PC-3 (cell line): Measurements from ENCODE around the gene GOLGA8M. TPM values are rescaled to one million over a fixed set of nuclear protein-coding genes. Genes with fewer than 3 reads are reported as not detected.
"Not testable (repeated sequence)": the region's sequence is repeated elsewhere in the genome, so short reads cannot be mapped to it uniquely, and the experiment has no call there.

Experiments
- ATAC-seq: fragments of 200-7000 bp; cut with Tn5 transposase; 2 replicates; pipeline ENCODE4 v1.9.1; 2020; ENCODE audit warnings: mild to moderate bottlenecking, moderate library complexity
- BruUV-seq: library from RNA; stranded (reverse); fragments of 400-500 nt; replicated peaks from 2 replicates; lab custom pipeline; 2021; lab: Mats Ljungman, UMichigan
- CTCF ChIA-PET: fragments of 300-600 bp; sonication (Branson Sonifier 250); formaldehyde crosslinking; loops from one replicate; lab custom pipeline; 2022; ENCODE audit warnings: antibody characterized with exemption; lab: Charles Lee
- POLR2A ChIA-PET: fragments of 300-600 bp; sonication (Branson Sonifier 250); formaldehyde crosslinking; loops from one replicate; lab custom pipeline; 2022; ENCODE audit warnings: antibody characterized with exemption; ENCODE audit not compliant: unreplicated experiment; lab: Charles Lee
- DNase-seq: peaks from one replicate; pipeline ENCODE4 v3.0.0-alpha.2; 2015
- H2AFZ ChIP-seq: fragments of 300-600 bp; sonication (generic); 2 replicates; pipeline ENCODE4 v1.6.0; 2016; ENCODE audit warnings: antibody characterized with exemption, low read length
- H3F3A ChIP-seq: fragments of 300-600 bp; sonication (generic); one replicate; pipeline ENCODE4 v1.6.0; 2017; ENCODE audit warnings: antibody characterized with exemption, low read length, control low read depth, mild to moderate bottlenecking; ENCODE audit not compliant: unreplicated experiment
- H3K27ac ChIP-seq: fragments of 300-600 bp; sonication (generic); 2 replicates; pipeline ENCODE4 v1.5.1; 2016; ENCODE audit warnings: mild to moderate bottlenecking, low read length
- H3K27me3 ChIP-seq: fragments of 300-600 bp; sonication (generic); 2 replicates; pipeline ENCODE4 v1.6.1; 2016; ENCODE audit warnings: low read length, mixed read lengths
- H3K36me3 ChIP-seq: fragments of 300-600 bp; sonication (generic); 2 replicates; pipeline ENCODE4 v1.6.1; 2016; ENCODE audit warnings: low read depth, mixed run types, low read length, mixed read lengths
- H3K4me1 ChIP-seq: fragments of 300-600 bp; sonication (generic); 2 replicates; pipeline ENCODE4 v1.5.1; 2016; ENCODE audit warnings: low read length; ENCODE audit not compliant: insufficient read depth
- H3K4me2 ChIP-seq: fragments of 300-600 bp; sonication (generic); 2 replicates; pipeline ENCODE4 v1.6.0; 2016; ENCODE audit warnings: low read length
- H3K4me3 ChIP-seq: fragments of 300-600 bp; sonication (generic); 2 replicates; pipeline ENCODE4 v1.5.1; 2016; ENCODE audit warnings: mild to moderate bottlenecking, low read length, mixed read lengths
- H3K79me2 ChIP-seq: fragments of 300-600 bp; sonication (generic); 2 replicates; pipeline ENCODE4 v1.6.1; 2017; ENCODE audit warnings: low read length, mixed read lengths
- H3K9ac ChIP-seq: fragments of 300-600 bp; sonication (generic); 2 replicates; pipeline ENCODE4 v1.6.0; 2016; ENCODE audit warnings: mild to moderate bottlenecking, low read length
- H3K9me2 ChIP-seq: fragments of 300-600 bp; sonication (generic); replicated peaks from 2 replicates; pipeline ENCODE4 v1.6.1; 2016; ENCODE audit warnings: mixed run types, low read length, mixed read lengths
- H3K9me3 ChIP-seq: fragments of 300-600 bp; sonication (generic); 2 replicates; pipeline ENCODE4 v1.6.1; 2016; ENCODE audit warnings: low read length, mixed read lengths
- H4K20me1 ChIP-seq: fragments of 300-600 bp; sonication (generic); 2 replicates; pipeline ENCODE4 v1.6.1; 2016; ENCODE audit warnings: low read length, mixed read lengths
- intact Hi-C: fragments of 100-400 bp; cut with micrococcal nuclease; formaldehyde crosslinking; loops from 2 replicates; pipeline ENCODE4 v1.9.0; 2023
- total RNA-seq: library from RNA; depleted of rRNA; stranded (reverse); fragments of >200 nt; gene quantifications from 2 replicates; pipeline ENCODE4 v1.2.3, GENCODE V29; 2014

GOLGA8M gene
- total RNA-seq, 1 experiment from 2014 or later: 0.51 TPM

DNA sequence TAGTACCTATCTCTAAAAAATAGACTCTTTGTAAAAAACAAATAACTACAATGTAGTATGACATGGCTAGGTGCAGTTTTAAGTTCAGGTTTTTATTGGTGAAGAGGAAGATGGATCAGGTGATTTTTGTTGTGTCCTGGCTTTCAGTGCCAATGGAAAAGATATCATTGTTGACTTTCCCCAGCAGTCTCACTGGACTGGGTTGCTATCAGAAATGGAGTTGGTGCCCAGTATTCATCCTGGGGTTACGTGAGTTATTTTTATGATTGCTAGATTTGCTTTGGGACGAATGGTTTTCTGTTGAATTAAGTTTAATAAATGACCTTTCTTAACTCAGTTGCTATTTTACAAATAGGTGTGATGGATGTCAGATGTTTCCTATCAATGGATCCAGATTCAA, 38.7 kb downstream of the GOLGA8M start:
- H3K27ac ChIP-seq, POLR2A ChIA-PET, H3K9me3 ChIP-seq, H3K27me3 ChIP-seq, H3K36me3 ChIP-seq, H3K79me2 ChIP-seq, DNase-seq, H4K20me1 ChIP-seq, H3K9me2 ChIP-seq, H3F3A ChIP-seq, H2AFZ ChIP-seq, CTCF ChIA-PET, H3K4me3 ChIP-seq, ATAC-seq, H3K4me1 ChIP-seq, H3K9ac ChIP-seq, intact Hi-C loops, H3K4me2 ChIP-seq, BruUV-seq: not testable (repeated sequence)

DNA sequence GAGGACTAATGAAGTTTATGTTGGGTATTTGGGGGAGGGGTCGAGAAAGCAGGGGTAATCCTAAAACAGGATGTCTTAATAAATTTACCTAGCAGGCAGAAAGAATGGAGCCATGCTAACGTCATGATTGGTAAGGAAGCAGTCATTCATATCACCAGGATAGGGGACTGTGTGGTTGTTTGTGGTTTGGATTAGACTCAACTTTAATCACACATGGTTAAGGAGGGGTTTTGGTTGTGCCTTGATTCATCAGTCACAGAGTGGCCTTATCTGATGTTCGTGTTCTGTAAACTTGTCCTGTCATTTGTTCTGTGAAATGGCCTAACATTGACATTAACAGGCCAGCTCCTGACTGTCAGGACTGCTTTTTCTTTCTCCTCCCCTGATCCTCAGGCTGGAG, 40.1 kb downstream of the GOLGA8M start:
- H3K9me3 ChIP-seq, H3K27ac ChIP-seq, CTCF ChIA-PET, POLR2A ChIA-PET, H3K36me3 ChIP-seq, H3K4me1 ChIP-seq, DNase-seq, H3K79me2 ChIP-seq, H3F3A ChIP-seq, H2AFZ ChIP-seq, H3K9ac ChIP-seq, intact Hi-C loops, H3K4me3 ChIP-seq, BruUV-seq, H3K9me2 ChIP-seq, H3K27me3 ChIP-seq, H3K4me2 ChIP-seq, H4K20me1 ChIP-seq: not testable (repeated sequence)
- peak; percentile 46; the same call in 1 of the 2 replicates for ATAC-seq

DNA sequence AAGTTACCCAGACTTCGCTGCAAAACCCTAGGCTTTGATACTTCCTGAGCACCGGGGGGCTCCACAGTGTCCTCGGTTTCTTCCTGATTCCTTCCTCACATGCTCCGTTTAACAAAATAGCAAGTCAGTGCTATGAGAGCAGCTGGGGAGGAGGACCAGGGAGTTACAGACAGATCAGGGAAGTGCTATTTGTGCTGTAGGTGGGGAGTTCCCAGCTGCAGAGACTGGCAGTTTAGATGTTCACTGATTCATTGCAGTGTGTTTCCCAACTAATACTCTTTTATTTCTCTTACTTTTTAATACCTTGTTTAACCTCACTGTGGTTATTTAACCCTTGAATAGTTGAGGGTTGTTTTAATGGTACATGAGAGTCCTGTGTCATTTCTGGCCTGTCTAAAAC, 45.8 kb downstream of the GOLGA8M start:
- H3K79me2 ChIP-seq, BruUV-seq, H3K36me3 ChIP-seq, H3K4me3 ChIP-seq, POLR2A ChIA-PET, CTCF ChIA-PET, H3K27ac ChIP-seq, H3K9me2 ChIP-seq, H3F3A ChIP-seq, H3K27me3 ChIP-seq, intact Hi-C loops, DNase-seq, H3K9ac ChIP-seq, H3K4me2 ChIP-seq, H2AFZ ChIP-seq, H4K20me1 ChIP-seq, ATAC-seq, H3K4me1 ChIP-seq, H3K9me3 ChIP-seq: not testable (repeated sequence)

DNA sequence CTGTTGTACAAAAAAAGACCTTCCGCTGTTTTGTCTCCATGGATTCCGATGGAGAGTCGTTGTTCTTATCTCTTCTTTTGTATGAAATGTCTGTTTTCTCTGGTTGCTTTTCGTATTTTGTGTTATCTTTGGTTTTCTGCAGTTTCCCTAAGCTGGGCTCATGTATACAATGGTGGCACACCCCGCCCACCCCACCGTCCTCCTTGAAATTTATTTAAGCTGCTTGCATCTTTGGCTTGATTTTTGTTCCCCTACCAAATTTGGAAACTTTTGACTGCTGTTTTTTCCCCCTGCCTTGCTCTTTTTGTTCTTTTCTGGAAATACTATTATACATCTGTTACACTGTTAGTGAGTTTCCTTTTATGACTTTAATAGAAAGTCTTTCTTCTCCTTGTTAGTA, 47.6 kb downstream of the GOLGA8M start:
- H3K9me2 ChIP-seq, H3K36me3 ChIP-seq, DNase-seq, H3K9me3 ChIP-seq, H3K4me3 ChIP-seq, H3F3A ChIP-seq, H3K4me1 ChIP-seq, H3K4me2 ChIP-seq, H2AFZ ChIP-seq, H3K27ac ChIP-seq, ATAC-seq, H3K79me2 ChIP-seq, POLR2A ChIA-PET, H3K27me3 ChIP-seq, BruUV-seq, H3K9ac ChIP-seq, intact Hi-C loops, H4K20me1 ChIP-seq, CTCF ChIA-PET: not testable (repeated sequence)

DNA sequence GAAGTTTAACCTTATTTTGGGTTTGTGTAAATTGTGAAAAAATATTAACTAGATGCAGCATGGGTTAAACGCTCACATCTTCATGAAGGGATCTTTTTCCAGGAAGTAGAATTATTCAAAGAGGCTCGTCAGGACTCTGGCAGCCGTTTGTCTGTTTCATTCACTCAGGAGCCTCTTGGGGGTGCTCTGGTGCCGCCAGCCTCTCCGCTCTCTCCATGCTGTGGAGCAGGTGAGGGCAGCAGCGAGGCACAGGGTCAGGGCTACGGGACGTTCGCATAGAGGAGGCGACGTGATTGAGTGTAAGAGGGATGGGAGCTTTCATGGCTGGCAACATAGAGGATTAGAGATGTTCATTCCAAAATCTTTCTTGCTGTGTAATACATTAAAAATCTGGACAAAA, 48.5 kb downstream of the GOLGA8M start:
- CTCF ChIA-PET, H3K79me2 ChIP-seq, H3K4me2 ChIP-seq, H3K4me1 ChIP-seq, BruUV-seq, H3K4me3 ChIP-seq, H3K9me2 ChIP-seq, DNase-seq, H3K9ac ChIP-seq, POLR2A ChIA-PET, H3F3A ChIP-seq, H2AFZ ChIP-seq, H4K20me1 ChIP-seq, H3K27ac ChIP-seq, H3K9me3 ChIP-seq, H3K27me3 ChIP-seq, intact Hi-C loops, H3K36me3 ChIP-seq: not testable (repeated sequence)
- peak; percentile 79 for ATAC-seq

DNA sequence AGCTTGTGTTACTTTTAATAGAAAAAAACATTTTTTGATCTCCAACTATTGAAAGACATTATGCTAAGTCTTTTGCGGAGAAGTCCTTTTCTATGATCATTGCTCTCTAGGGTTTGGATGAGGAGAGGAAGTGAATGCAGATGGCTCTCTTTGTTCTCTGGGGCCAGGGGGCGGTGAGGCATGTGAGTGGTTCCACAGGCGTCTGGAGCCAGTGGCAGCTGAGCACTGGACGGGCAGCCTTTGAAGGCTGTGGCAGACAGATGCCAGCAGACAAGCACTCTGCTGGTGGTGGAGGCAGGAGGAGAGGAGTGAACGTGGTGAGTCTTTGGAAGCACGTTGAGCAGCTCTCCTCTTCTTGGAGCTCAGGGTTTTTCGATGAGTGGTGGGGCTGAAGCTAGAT, 51.5 kb downstream of the GOLGA8M start:
- H3K9me2 ChIP-seq, H3K4me3 ChIP-seq, H2AFZ ChIP-seq, POLR2A ChIA-PET, H3K9ac ChIP-seq, CTCF ChIA-PET, ATAC-seq, H3K4me1 ChIP-seq, H3F3A ChIP-seq, intact Hi-C loops, H3K79me2 ChIP-seq, DNase-seq, H3K4me2 ChIP-seq, H4K20me1 ChIP-seq, H3K9me3 ChIP-seq, H3K27me3 ChIP-seq, H3K36me3 ChIP-seq, BruUV-seq, H3K27ac ChIP-seq: not testable (repeated sequence)

DNA sequence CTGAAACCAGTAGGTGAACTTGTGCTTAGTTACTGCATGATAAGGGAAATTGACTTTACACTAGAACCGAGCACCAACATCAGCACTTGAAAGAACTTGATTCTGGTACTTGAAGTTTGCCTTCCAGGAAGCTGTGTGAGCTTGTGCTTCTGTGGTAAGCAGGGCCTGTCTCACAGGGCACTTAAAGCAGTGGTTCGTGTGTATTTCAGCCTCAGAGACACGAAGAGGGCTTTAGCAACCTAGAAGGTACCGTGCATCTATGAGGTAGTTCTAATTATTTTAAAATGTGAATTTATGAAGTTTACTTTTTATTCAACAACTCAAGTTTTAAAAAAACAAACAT, 56.2 kb downstream of the GOLGA8M start:
- H3K9me2 ChIP-seq, H3K36me3 ChIP-seq, H3K4me3 ChIP-seq, H4K20me1 ChIP-seq, H2AFZ ChIP-seq, H3K9ac ChIP-seq, CTCF ChIA-PET, H3K4me2 ChIP-seq, H3K27me3 ChIP-seq, POLR2A ChIA-PET, H3K4me1 ChIP-seq, intact Hi-C loops, H3K27ac ChIP-seq, H3K9me3 ChIP-seq, DNase-seq, ATAC-seq, H3F3A ChIP-seq, H3K79me2 ChIP-seq, BruUV-seq: not testable (repeated sequence)
